Measurements from ENCODE around the gene CACNA1I. TPM values are rescaled to one million over a fixed set of nuclear protein-coding genes. Genes with fewer than 3 reads are reported as not detected.

The CACNA1I gene
- polyA plus RNA-seq, 3 donors, result 0.04 TPM; not detected in 2

DNA sequence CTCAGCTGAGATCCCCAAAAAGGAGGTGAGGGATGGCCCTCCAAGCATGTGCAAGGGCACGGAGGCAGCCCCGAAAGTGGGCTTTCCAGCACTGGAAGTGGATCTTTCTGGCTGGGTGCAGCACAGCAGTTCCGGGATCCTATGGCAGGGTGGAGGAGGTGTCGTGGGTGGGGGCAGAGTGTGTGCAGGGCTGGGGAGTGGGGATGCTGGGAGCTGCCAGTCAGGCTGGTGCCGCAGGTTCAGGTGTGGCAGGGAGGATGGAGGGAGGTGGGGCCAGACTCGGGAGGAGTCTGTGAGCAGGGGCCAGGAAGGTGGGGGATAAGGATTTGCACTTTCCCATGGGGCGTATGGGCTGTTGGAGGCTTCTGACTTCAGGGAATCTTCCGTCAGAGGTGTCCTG is 60.2 kb downstream of the CACNA1I start:
- WGBS (ENCODE audit: insufficient coverage), result 90% methylated on average over 8 of the region's 8 CpGs
- Histone ChIP-seq H3K36me3 (replicated peaks in 1 of 2; ENCODE audit: control insufficient read depth in 1 of 2, insufficient read depth in 2 of 2, low read length in 2 of 2) (no peaks in the 10 kb centered on the region), H3K4me1 (ENCODE audit: control insufficient read depth in 1 of 2, insufficient read depth in 2 of 2, low read length in 2 of 2) (no peaks in the 10 kb centered on the region), H3K4me2 (replicated peaks; ENCODE audit: extremely low read depth, low read length, poor library complexity, severe bottlenecking) (no peak overlapping the region), H2AFZ (ENCODE audit: insufficient read depth, low read depth, low read length, poor library complexity, severe bottlenecking) (no peak overlapping the region), H3K27me3 (ENCODE audit: control insufficient read depth in 2 of 2, insufficient read depth in 2 of 2, low read length in 2 of 2) (no peaks in the 10 kb centered on the region), H3K4me3 (replicated peaks in 1 of 3; ENCODE audit: low read depth in 2 of 3, low read length in 3 of 3) (no peak overlapping the region), H3K79me2 (ENCODE audit: insufficient read depth, low read length) (no peaks in the 10 kb centered on the region), H4K20me1 (ENCODE audit: insufficient read depth, low read length) (no peaks in the 10 kb centered on the region), H3K9ac (ENCODE audit: insufficient read depth, low read length, poor library complexity, severe bottlenecking) (no peak overlapping the region), H3K9me3 (replicated peaks in 1 of 2; ENCODE audit: control insufficient read depth in 1 of 2, insufficient read depth in 1 of 2, low read length in 2 of 2) (no peaks in the 10 kb centered on the region), H3K27ac (ENCODE audit: low read depth in 1 of 2, low read length in 2 of 2) (no peak overlapping the region)
- Mint-ChIP-seq H3K27me3 (ENCODE audit: low read depth in 3 of 3) (peaks cover 4 to 11% (median 7%) of the 10 kb centered on the region in 3 donors), H3K27ac (no peak overlapping the region), H3K4me1 (peaks cover 5% of the 10 kb centered on the region), H3K9me3 (no peaks in the 10 kb centered on the region), H3K36me3 (no peaks in the 10 kb centered on the region), H3K4me3 (no peak overlapping the region)
- TF ChIP-seq, protein P1, sequence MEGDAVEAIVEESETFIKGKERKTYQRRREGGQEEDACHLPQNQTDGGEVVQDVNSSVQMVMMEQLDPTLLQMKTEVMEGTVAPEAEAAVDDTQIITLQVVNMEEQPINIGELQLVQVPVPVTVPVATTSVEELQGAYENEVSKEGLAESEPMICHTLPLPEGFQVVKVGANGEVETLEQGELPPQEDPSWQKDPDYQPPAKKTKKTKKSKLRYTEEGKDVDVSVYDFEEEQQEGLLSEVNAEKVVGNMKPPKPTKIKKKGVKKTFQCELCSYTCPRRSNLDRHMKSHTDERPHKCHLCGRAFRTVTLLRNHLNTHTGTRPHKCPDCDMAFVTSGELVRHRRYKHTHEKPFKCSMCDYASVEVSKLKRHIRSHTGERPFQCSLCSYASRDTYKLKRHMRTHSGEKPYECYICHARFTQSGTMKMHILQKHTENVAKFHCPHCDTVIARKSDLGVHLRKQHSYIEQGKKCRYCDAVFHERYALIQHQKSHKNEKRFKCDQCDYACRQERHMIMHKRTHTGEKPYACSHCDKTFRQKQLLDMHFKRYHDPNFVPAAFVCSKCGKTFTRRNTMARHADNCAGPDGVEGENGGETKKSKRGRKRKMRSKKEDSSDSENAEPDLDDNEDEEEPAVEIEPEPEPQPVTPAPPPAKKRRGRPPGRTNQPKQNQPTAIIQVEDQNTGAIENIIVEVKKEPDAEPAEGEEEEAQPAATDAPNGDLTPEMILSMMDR (IDR thresholded peaks at IDR 0.05), result no peak
- DNase-seq, result no peak
- intact Hi-C loops (cut with micrococcal nuclease), result no loop called here

GRCh38 chr22:39631381-39632286 is 61.1 kb downstream of the CACNA1I start:
- 87% methylated on average over 15 of the region's 16 CpGs for WGBS (ENCODE audit: insufficient coverage)
- H3K4me1 ChIP-seq (ENCODE audit: control insufficient read depth in 1 of 2, insufficient read depth in 2 of 2, low read length in 2 of 2), result no peaks in the 10 kb centered on the region
- no peak overlapping the region for H3K27ac Mint-ChIP-seq

More at GRCh38 chr22:39631381-39632286, 61.1 kb downstream of the CACNA1I start:
- H4K20me1 ChIP-seq (ENCODE audit: insufficient read depth, low read length), result no peaks in the 10 kb centered on the region
- Mint-ChIP-seq H3K36me3 (no peaks in the 10 kb centered on the region), H3K4me3 (no peak overlapping the region), H3K9me3 (no peaks in the 10 kb centered on the region), H3K4me1 (peaks cover 5% of the 10 kb centered on the region), H3K27me3 (ENCODE audit: low read depth in 3 of 3) (peaks cover 4 to 7% (median 7%) of the 10 kb centered on the region in 3 donors)
- TF ChIP-seq, protein P1 (IDR thresholded peaks at IDR 0.05), result no peak
- no peaks in the 10 kb centered on the region for H3K36me3 ChIP-seq (replicated peaks in 1 of 2; ENCODE audit: control insufficient read depth in 1 of 2, insufficient read depth in 2 of 2, low read length in 2 of 2)
- intact Hi-C loops (cut with micrococcal nuclease), result no loop called here
- no peak overlapping the region for H3K9ac ChIP-seq (ENCODE audit: insufficient read depth, low read length, poor library complexity, severe bottlenecking)
- no peaks in the 10 kb centered on the region for H3K79me2 ChIP-seq (ENCODE audit: insufficient read depth, low read length)
- H3K9me3 ChIP-seq (replicated peaks in 1 of 2; ENCODE audit: control insufficient read depth in 1 of 2, insufficient read depth in 1 of 2, low read length in 2 of 2), result no peaks in the 10 kb centered on the region
- no peak for DNase-seq
- no peak overlapping the region for H3K4me3 ChIP-seq (replicated peaks in 1 of 3; ENCODE audit: low read depth in 2 of 3, low read length in 3 of 3)
- no peak overlapping the region for H3K27ac ChIP-seq (ENCODE audit: low read depth in 1 of 2, low read length in 2 of 2)
- no peak overlapping the region for H3K4me2 ChIP-seq (replicated peaks; ENCODE audit: extremely low read depth, low read length, poor library complexity, severe bottlenecking)
- H3K27me3 ChIP-seq (ENCODE audit: control insufficient read depth in 2 of 2, insufficient read depth in 2 of 2, low read length in 2 of 2), result no peaks in the 10 kb centered on the region
- H2AFZ ChIP-seq (ENCODE audit: insufficient read depth, low read depth, low read length, poor library complexity, severe bottlenecking), result no peak overlapping the region
